ENCODE results near the gene NOXO1. TPM values are rescaled to one million over a fixed set of nuclear protein-coding genes. Genes with fewer than 3 reads are reported as not detected.

NOXO1 gene
- total RNA-seq, 1 donor from 2014 or later = 1.2 TPM

DNA sequence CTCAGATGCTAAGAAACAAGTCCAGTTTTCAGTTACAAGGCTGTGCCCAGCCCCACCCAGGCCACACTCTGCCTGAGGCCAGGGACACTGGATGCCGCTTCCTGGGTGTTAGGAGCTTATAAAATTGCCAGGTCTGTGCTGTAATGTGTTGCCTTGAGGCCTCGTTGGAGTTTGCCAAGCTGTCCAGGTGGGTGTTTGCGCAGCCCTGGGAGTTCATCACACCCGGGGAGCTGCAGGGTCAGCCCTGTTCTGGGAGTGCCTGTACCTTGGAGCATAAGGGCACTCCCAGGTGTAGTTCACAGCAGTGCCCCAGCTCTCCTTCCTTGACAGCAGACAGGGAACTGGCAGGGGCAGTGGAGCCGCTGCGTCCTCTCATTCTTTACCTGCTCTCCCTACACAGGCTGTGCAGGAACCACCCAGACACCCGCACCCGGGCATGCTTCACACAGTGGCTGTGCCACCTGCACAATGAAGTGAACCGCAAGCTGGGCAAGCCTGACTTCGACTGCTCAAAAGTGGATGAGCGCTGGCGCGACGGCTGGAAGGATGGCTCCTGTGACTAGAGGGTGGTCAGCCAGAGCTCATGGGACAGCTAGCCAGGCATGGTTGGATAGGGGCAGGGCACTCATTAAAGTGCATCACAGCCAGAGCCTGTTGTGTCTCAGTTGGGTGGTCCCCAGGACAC, 4.3 kb upstream of the NOXO1 start:
- Histone ChIP-seq H3K27ac (no peak overlapping the region), H3K4me1 (peaks cover 27% of the 10 kb centered on the region), H3K27me3 (peaks cover under 1% of the 10 kb centered on the region), H3K4me3 (no peak overlapping the region), H3K9me3 (no peaks in the 10 kb centered on the region), H3K36me3 (peaks cover 0 to 13% of the 10 kb centered on the region in 2 donors)
- no peak for DNase-seq (ENCODE audit: extremely low spot score in 2 of 2)
- TF ChIP-seq POLR2A (IDR thresholded peaks at IDR 0.05) = no peak
- TF ChIP-seq, protein P1, sequence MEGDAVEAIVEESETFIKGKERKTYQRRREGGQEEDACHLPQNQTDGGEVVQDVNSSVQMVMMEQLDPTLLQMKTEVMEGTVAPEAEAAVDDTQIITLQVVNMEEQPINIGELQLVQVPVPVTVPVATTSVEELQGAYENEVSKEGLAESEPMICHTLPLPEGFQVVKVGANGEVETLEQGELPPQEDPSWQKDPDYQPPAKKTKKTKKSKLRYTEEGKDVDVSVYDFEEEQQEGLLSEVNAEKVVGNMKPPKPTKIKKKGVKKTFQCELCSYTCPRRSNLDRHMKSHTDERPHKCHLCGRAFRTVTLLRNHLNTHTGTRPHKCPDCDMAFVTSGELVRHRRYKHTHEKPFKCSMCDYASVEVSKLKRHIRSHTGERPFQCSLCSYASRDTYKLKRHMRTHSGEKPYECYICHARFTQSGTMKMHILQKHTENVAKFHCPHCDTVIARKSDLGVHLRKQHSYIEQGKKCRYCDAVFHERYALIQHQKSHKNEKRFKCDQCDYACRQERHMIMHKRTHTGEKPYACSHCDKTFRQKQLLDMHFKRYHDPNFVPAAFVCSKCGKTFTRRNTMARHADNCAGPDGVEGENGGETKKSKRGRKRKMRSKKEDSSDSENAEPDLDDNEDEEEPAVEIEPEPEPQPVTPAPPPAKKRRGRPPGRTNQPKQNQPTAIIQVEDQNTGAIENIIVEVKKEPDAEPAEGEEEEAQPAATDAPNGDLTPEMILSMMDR (IDR thresholded peaks at IDR 0.05) = no peak
- intact Hi-C loops (cut with DNase I) = no loop called here

DNA sequence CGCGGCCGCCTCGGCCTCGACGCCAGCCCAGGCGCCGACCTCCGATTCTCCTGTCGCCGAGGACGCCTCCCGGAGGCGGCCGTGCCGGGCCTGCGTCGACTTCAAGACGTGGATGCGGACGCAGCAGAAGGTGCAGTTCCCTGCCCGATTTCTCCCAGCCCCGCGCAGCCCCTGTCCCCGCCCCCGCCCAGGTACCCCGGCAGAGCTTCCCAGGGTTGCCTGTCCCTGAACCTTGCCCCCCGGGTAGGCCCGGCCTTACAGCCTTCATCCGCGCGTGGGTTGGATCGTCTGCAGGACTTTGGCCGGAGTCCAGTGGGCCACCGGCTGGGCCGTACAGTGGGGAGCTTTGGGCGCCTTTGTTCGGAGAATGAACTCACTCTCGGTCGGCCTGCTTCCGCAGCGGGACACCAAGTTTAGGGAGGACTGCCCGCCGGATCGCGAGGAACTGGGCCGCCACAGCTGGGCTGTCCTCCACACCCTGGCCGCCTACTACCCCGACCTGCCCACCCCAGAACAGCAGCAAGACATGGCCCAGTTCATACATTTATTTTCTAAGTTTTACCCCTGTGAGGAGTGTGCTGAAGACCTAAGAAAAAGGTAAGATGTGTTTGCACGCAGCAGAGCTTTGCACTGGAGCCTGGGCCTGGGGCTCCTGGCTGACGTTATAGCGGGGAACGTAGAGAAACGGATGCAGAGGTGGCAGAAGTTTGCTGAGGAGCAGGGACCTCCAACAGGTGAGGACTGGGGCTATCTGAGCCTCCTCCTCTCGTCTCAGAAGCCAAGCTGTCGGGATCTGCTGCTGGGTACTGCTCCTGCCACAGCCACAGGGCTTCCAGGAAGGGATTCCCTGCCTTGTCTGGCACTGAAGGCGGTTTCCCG, 3.3 kb upstream of the NOXO1 start:
- H3K27me3 ChIP-seq = no peaks in the 10 kb centered on the region

DNA sequence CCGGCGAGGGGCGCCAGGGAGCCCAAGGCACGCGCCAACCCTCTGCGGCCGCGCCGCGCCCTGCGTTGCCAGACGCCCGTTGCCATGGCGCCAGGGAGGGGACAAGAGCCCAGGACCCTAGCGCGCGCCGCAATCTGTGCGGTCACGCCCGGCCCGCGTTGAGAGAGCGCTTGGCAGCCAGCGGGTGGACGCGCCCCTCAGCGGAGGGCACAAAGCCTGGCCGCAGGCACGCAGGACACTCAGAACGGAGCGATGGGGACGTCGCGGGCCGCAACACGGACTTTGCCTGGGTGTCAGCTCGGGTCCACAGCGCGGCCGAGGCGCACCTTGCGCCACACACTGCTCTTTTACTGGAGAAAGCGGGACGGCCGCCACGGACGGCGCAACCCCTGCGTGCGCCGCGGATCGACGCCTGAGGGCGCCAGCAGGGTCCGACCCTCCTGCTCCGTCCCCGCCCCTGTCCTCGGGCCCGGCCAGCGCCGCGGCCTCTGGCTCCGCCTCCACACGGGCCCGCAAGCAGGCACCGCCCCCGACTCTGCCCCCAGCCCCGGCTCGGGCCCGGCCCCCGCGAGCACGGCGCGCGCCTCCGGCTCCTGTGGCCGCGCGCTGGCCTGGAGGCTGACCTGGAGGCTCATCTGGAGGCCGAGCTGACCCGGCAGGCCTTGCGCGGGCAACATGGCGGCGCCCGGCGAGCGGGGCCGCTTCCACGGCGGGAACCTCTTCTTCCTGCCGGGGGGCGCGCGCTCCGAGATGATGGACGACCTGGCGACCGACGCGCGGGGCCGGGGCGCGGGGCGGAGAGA, 2.5 kb upstream of the NOXO1 start, which contains the start of gene GFER:
GFER (plus strand) TSS at position 650 of the 803 bp plus-strand sequence; CDS start at position 676, 26 bp downstream.
- peak in 1 of 2 donors; percentile 51 for TF ChIP-seq POLR2AphosphoS5 (IDR thresholded peaks at IDR 0.05; ENCODE audit: insufficient read depth in 1 of 2, low read depth in 1 of 2)
- no peak for TF ChIP-seq POLR2A (IDR thresholded peaks at IDR 0.05)
- TF ChIP-seq, protein P1 (IDR thresholded peaks at IDR 0.05) = peak in 2 of 3 experiments; percentile 3 to 6
- no peaks in the 10 kb centered on the region for H3K9me3 ChIP-seq
- no peaks in the 10 kb centered on the region for H3K27me3 ChIP-seq
- no peak for DNase-seq (ENCODE audit: extremely low spot score in 2 of 2)
- peaks cover 0 to 13% of the 10 kb centered on the region in 2 donors for H3K36me3 ChIP-seq
- peaks cover 30% of the 10 kb centered on the region for H3K4me1 ChIP-seq
- peak within 1 kb of the TSS; percentile 53 for H3K27ac ChIP-seq
- intact Hi-C loops (cut with DNase I) = no loop called here
- peak within 1 kb of the TSS; percentile 59 to 87 for H3K4me3 ChIP-seq

More for the DNA sequence above, 3.3 kb upstream of the NOXO1 start:
- no peak for DNase-seq (ENCODE audit: extremely low spot score in 2 of 2)
- Histone ChIP-seq H3K36me3 (peaks cover 0 to 13% of the 10 kb centered on the region in 2 donors), H3K4me1 (peaks cover 28% of the 10 kb centered on the region), H3K4me3 (peak overlapping the region; percentile 59 to 87), H3K27ac (peak overlapping the region; percentile 53), H3K9me3 (no peaks in the 10 kb centered on the region)
- TF ChIP-seq, protein P1 (IDR thresholded peaks at IDR 0.05) = no peak
- TF ChIP-seq POLR2AphosphoS5 (IDR thresholded peaks at IDR 0.05; ENCODE audit: insufficient read depth in 1 of 2, low read depth in 1 of 2) (no peak), POLR2A (IDR thresholded peaks at IDR 0.05) (no peak)
- intact Hi-C loops (cut with DNase I) = no loop called here

DNA sequence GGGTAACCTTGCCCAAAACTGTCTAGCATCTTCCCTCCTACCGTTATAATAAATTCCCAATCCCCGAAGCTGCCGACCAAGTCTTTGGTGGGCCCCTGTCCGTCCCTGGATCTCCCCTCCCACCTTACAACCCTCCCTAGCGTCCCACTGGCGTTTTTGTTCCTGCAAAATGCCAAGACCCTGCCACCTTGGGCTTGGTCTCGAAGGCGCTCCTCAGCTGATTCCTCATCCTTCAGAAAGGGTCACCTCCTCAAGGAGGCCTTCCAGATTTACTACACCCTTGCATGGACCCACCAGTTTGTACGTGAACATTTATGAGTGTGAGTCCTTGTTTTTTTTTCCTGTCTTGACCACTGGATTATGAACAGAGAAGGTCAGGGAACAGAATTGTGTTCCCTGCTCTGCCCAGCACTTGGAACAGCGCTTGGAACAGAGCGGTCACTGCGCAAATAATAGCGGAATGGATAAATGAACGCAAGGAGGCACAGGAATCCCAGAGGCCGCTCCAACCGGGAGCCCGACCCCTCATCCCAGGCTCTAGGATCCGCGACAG, 1.8 kb upstream of the NOXO1 start:
- TF ChIP-seq POLR2A (IDR thresholded peaks at IDR 0.05) = no peak
- TF ChIP-seq POLR2AphosphoS5 (IDR thresholded peaks at IDR 0.05; ENCODE audit: insufficient read depth in 1 of 2, low read depth in 1 of 2) = no peak
- TF ChIP-seq, protein P1 (IDR thresholded peaks at IDR 0.05) = no peak
- intact Hi-C loops (cut with DNase I) = no loop called here
- no peak for DNase-seq (ENCODE audit: extremely low spot score in 2 of 2)
- H3K27ac ChIP-seq = no peak overlapping the region
- H3K4me1 ChIP-seq = peaks cover 30% of the 10 kb centered on the region
- H3K9me3 ChIP-seq = no peaks in the 10 kb centered on the region
- peaks cover 0 to 18% of the 10 kb centered on the region in 2 donors for H3K36me3 ChIP-seq
- no peaks in the 10 kb centered on the region for H3K27me3 ChIP-seq
- H3K4me3 ChIP-seq = peak overlapping the region; percentile 59 to 87
